H9 (cell line): Measurements from ENCODE around the gene ZNF444. TPM values are rescaled to one million over a fixed set of nuclear protein-coding genes. Genes with fewer than 3 reads are reported as not detected.

ENCODE experiments used
- DNase-seq: peaks from one replicate; pipeline ENCODE4 v3.0.0-alpha.2; 2017
- H2AFZ ChIP-seq: one replicate; pipeline ENCODE4 v1.6.1; 2013; ENCODE audit warnings: mild to moderate bottlenecking, low read length, control low read depth, moderate library complexity
- H2AK5ac ChIP-seq: 2 replicates; pipeline ENCODE4 v1.6.1; 2013; ENCODE audit warnings: low read length, control low read depth, mixed read lengths; ENCODE audit not compliant: insufficient read length
- H2BK120ac ChIP-seq: one replicate; pipeline ENCODE4 v1.6.1; 2013; ENCODE audit warnings: low read depth, mild to moderate bottlenecking, low read length, control low read depth, inconsistent platforms; ENCODE audit not compliant: poor library complexity, severe bottlenecking
- H2BK12ac ChIP-seq: 2 replicates; pipeline ENCODE4 v1.6.1; 2013; ENCODE audit warnings: low read length, control low read depth, mixed read lengths, low read depth; ENCODE audit not compliant: insufficient read length
- H2BK15ac ChIP-seq: 2 replicates; pipeline ENCODE4 v1.6.1; 2013; ENCODE audit warnings: low read depth, low read length, control low read depth
- H2BK20ac ChIP-seq: one replicate; pipeline ENCODE4 v1.6.1; 2013; ENCODE audit warnings: low read depth, mild to moderate bottlenecking, low read length, control low read depth, inconsistent platforms; ENCODE audit not compliant: poor library complexity, severe bottlenecking
- H2BK5ac ChIP-seq: 2 replicates; pipeline ENCODE4 v1.6.1; 2013; ENCODE audit warnings: low read length, control low read depth, mixed read lengths; ENCODE audit not compliant: insufficient read length
- H3K14ac ChIP-seq: 2 replicates; pipeline ENCODE4 v1.6.1; 2013; ENCODE audit warnings: low read length, control low read depth; ENCODE audit not compliant: insufficient read depth
- H3K18ac ChIP-seq: 2 replicates; pipeline ENCODE4 v1.6.1; 2013; ENCODE audit warnings: low read depth, mild to moderate bottlenecking, mixed read lengths, low read length, control low read depth; ENCODE audit not compliant: insufficient read length
- H3K23ac ChIP-seq: 2 replicates; pipeline ENCODE4 v1.6.1; 2013; ENCODE audit warnings: low read length, control low read depth, mixed read lengths, low read depth; ENCODE audit not compliant: insufficient read length
- H3K23me2 ChIP-seq: 2 replicates; pipeline ENCODE4 v1.6.1; 2013; ENCODE audit warnings: low read depth, mild to moderate bottlenecking, mixed read lengths, low read length, control low read depth; ENCODE audit not compliant: insufficient read length, poor library complexity, severe bottlenecking
- H3K27ac ChIP-seq: 2 replicates; pipeline ENCODE4 v1.5.1; 2013; ENCODE audit warnings: low read length, control low read depth, mixed read lengths, low read depth; ENCODE audit not compliant: insufficient read length
- H3K27me3 ChIP-seq: 2 replicates; pipeline ENCODE4 v1.6.1; 2013; ENCODE audit warnings: low read length, control low read depth, inconsistent platforms; ENCODE audit not compliant: insufficient read depth
- H3K4ac ChIP-seq: 2 replicates; pipeline ENCODE4 v1.6.1; 2013; ENCODE audit warnings: low read depth, mild to moderate bottlenecking, control low read depth, inconsistent platforms, low read length, moderate library complexity
- H3K4me1 ChIP-seq: 2 replicates; pipeline ENCODE4 v1.6.1; 2013; ENCODE audit warnings: low read length, control low read depth, inconsistent platforms; ENCODE audit not compliant: insufficient read depth
- H3K4me2 ChIP-seq: 2 replicates; pipeline ENCODE4 v1.6.1; 2013; ENCODE audit warnings: low read length, control low read depth, mixed read lengths; ENCODE audit not compliant: insufficient read length, insufficient read depth
- H3K56ac ChIP-seq: 2 replicates; pipeline ENCODE4 v1.6.1; 2013; ENCODE audit warnings: low read depth, mild to moderate bottlenecking, mixed read lengths, low read length, control low read depth; ENCODE audit not compliant: insufficient read length
- H3K79me1 ChIP-seq: 2 replicates; pipeline ENCODE4 v1.6.1; 2013; ENCODE audit warnings: low read depth, mild to moderate bottlenecking, moderate library complexity, low read length, control low read depth, inconsistent platforms; ENCODE audit not compliant: insufficient read depth, poor library complexity, severe bottlenecking
- H3K79me2 ChIP-seq: 2 replicates; pipeline ENCODE4 v1.6.1; 2013; ENCODE audit warnings: low read length, control low read depth, inconsistent platforms; ENCODE audit not compliant: insufficient read depth
- H3K9ac ChIP-seq: 2 replicates; pipeline ENCODE4 v1.6.1; 2013; ENCODE audit warnings: low read length, control low read depth, mixed read lengths; ENCODE audit not compliant: insufficient read length; ENCODE audit errors: extremely low read depth
- H3K9me3 ChIP-seq: one replicate; pipeline ENCODE4 v1.6.1; 2013; ENCODE audit warnings: low read depth, low read length, inconsistent platforms; ENCODE audit not compliant: control insufficient read depth
- H3T11ph ChIP-seq: one replicate; pipeline ENCODE4 v1.6.1; 2013; ENCODE audit warnings: mild to moderate bottlenecking, low read length, control low read depth, inconsistent platforms
- H4K20me1 ChIP-seq: one replicate; pipeline ENCODE4 v1.6.1; 2013; ENCODE audit not compliant: control insufficient read depth, insufficient read length, insufficient read depth
- H4K5ac ChIP-seq: 2 replicates; pipeline ENCODE4 v1.6.1; 2013; ENCODE audit warnings: low read depth, mild to moderate bottlenecking, mixed read lengths, low read length, control low read depth; ENCODE audit not compliant: insufficient read length
- H4K8ac ChIP-seq: replicated peaks from 2 replicates; pipeline ENCODE4 v1.6.1; 2013; ENCODE audit warnings: low read length, control low read depth, mixed read lengths, low read depth; ENCODE audit not compliant: insufficient read length
- H4K91ac ChIP-seq: 2 replicates; pipeline ENCODE4 v1.6.1; 2013; ENCODE audit warnings: low read depth, mild to moderate bottlenecking, moderate library complexity, mixed read lengths, low read length, control low read depth; ENCODE audit not compliant: insufficient read length
- H3K27ac Mint-ChIP-seq, 3 experiments: 2 replicates in 2 of 3; 3 replicates in 1 of 3; pipeline ENCODE4 v1.8.0; 2020 to 2021; ENCODE audit warnings: mixed read lengths in 3 of 3, mild to moderate bottlenecking in 1 of 3, moderate library complexity in 1 of 3
- H3K27me3 Mint-ChIP-seq: 2 replicates; pipeline ENCODE4 v1.8.0; 2021; ENCODE audit warnings: low read depth, mild to moderate bottlenecking, moderate library complexity, mixed read lengths
- H3K36me3 Mint-ChIP-seq, 3 experiments: 2 replicates in 2 of 3; 3 replicates in 1 of 3; pipeline ENCODE4 v1.8.0; 2020 to 2021; ENCODE audit warnings: low read depth in 3 of 3, mixed read lengths in 3 of 3; ENCODE audit not compliant: insufficient read depth in 1 of 3
- H3K4me1 Mint-ChIP-seq, 2 experiments: 2 replicates each; pipeline ENCODE4 v1.8.0; 2020; ENCODE audit warnings: mixed read lengths in 2 of 2
- H3K4me3 Mint-ChIP-seq, 2 experiments: 2 replicates in 1 of 2; 3 replicates in 1 of 2; pipeline ENCODE4 v1.8.0; 2020 to 2021; ENCODE audit warnings: mild to moderate bottlenecking in 2 of 2, mixed read lengths in 2 of 2, moderate library complexity in 1 of 2
- H3K9me3 Mint-ChIP-seq, 2 experiments: 2 replicates in 1 of 2; 3 replicates in 1 of 2; pipeline ENCODE4 v1.8.0; 2020; ENCODE audit warnings: mild to moderate bottlenecking in 2 of 2, mixed read lengths in 2 of 2, moderate library complexity in 1 of 2
- CTCF ChIP-seq: fragments of 200-600 bp; sonication (generic); conservative IDR thresholded peaks from 3 replicates; pipeline ENCODE4 v1.8.0; 2021; ENCODE audit warnings: antibody characterized with exemption, mild to moderate bottlenecking
- WGBS: extraction: QIAGEN DNeasy Blood & Tissue Kit; methylation state at CpG from one replicate; pipeline ENCODE4 v1.1.7; 2013; ENCODE audit warnings: missing lambda C conversion rate, low lambda C conversion rate, mixed read lengths; ENCODE audit not compliant: insufficient read length; ENCODE audit errors: extremely low coverage; 5-methylcytosine and 5-hydroxymethylcytosine counted together
- total RNA-seq: library from RNA; stranded (reverse); gene quantifications from 2 replicates; pipeline ENCODE4 v1.2.1, GENCODE V29; 2021

ZNF444 gene
- total RNA-seq, 1 experiment from 2014 or later: 49.7 TPM

- Mint-ChIP-seq H3K4me3 (no peak overlapping the region), H3K9me3 (peaks cover 0 to 2% of the 10 kb centered on the region in 2 experiments; a peak in 1 of 5 replicates), H3K4me1 (peaks cover 32 to 34% of the 10 kb centered on the region in 2 experiments), H3K27me3 (peaks cover 2% of the 10 kb centered on the region; the same call in 1 of the 2 replicates), H3K36me3 (no peaks in the 10 kb centered on the region), H3K27ac (no peak overlapping the region; a peak in 1 of 7 replicates)
- no peak overlapping the region for H3K23ac ChIP-seq
- no peak overlapping the region for H3K9ac ChIP-seq
- H3K56ac ChIP-seq: no peak overlapping the region
- no CpG with 5 or more reads among the region's 5 CpGs for WGBS
- H3K14ac ChIP-seq: no peak overlapping the region
- H3K9me3 ChIP-seq: no peaks in the 10 kb centered on the region
- TF ChIP-seq CTCF: no peak
- H3K18ac ChIP-seq: no peak overlapping the region
- H2BK15ac ChIP-seq: no peak overlapping the region
- H2AK5ac ChIP-seq: no peak overlapping the region
- H2BK12ac ChIP-seq: no peak overlapping the region
- no peaks in the 10 kb centered on the region for H3K27me3 ChIP-seq
- no peak overlapping the region for H2AFZ ChIP-seq
- H3K4me2 ChIP-seq: no peak overlapping the region
- no peaks in the 10 kb centered on the region for H3K79me1 ChIP-seq
- no peak for DNase-seq
- no peaks in the 10 kb centered on the region for H3K79me2 ChIP-seq
- H2BK20ac ChIP-seq: no peak overlapping the region
- H2BK5ac ChIP-seq: no peak overlapping the region
- H3K27ac ChIP-seq: no peak overlapping the region
- no peaks in the 10 kb centered on the region for H3K23me2 ChIP-seq
- no peak overlapping the region for H4K91ac ChIP-seq
- H3T11ph ChIP-seq: no peak overlapping the region
- H3K4ac ChIP-seq: no peak overlapping the region
- H4K20me1 ChIP-seq: no peaks in the 10 kb centered on the region
- peaks cover 7% of the 10 kb centered on the region; the same call in 1 of the 2 replicates for H3K4me1 ChIP-seq
- H4K5ac ChIP-seq: no peak overlapping the region
- no peak overlapping the region for H4K8ac ChIP-seq
- no peak overlapping the region for H2BK120ac ChIP-seq
Measured at GRCh38 chr19:56134654-56134921, 6.5 kb upstream of the ZNF444 start.
